GM18519 (cell line): ENCODE data around the gene CFHR5.
"Not testable (repeated sequence)": the region's sequence is repeated elsewhere in the genome, so short reads cannot be mapped to it uniquely, and the experiment has no call there.

ENCODE experiments used
- ATAC-seq: cut with Tn5 transposase; IDR thresholded peaks from one replicate; pipeline ENCODE4 v1.9.1; 2021; ENCODE audit warnings: mild to moderate bottlenecking, moderate library complexity; ENCODE audit not compliant: unreplicated experiment, low FRiP score

CFHR5 gene

DNA sequence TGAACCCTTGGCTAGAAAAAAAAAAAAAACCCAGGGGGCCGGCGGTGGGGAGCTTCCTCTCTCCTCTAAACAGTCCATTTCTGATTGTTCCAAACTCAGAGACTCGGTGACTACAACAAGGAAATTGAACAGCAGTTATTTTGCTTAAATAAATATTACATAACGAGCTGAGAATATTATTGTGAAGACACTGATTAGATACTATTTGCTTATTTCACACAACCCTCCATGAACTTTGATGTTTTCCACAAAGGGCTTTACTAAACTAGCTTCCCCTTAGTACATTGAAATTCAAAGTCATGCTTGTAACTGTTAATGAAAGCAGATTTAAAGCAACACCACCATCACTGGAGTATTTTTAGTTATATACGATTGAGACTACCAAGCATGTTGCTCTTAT, at the start of gene CFHR5:
TSS of gene CFHR5 (plus strand) at position 279 of the 400 bp plus-strand sequence. CDS start at position 388, 109 bp downstream.
- ATAC-seq = no peak

GRCh38 chr1:196932853-196933252, 44.5 kb upstream of the CFHR5 start:
- ATAC-seq = not testable (repeated sequence)

DNA sequence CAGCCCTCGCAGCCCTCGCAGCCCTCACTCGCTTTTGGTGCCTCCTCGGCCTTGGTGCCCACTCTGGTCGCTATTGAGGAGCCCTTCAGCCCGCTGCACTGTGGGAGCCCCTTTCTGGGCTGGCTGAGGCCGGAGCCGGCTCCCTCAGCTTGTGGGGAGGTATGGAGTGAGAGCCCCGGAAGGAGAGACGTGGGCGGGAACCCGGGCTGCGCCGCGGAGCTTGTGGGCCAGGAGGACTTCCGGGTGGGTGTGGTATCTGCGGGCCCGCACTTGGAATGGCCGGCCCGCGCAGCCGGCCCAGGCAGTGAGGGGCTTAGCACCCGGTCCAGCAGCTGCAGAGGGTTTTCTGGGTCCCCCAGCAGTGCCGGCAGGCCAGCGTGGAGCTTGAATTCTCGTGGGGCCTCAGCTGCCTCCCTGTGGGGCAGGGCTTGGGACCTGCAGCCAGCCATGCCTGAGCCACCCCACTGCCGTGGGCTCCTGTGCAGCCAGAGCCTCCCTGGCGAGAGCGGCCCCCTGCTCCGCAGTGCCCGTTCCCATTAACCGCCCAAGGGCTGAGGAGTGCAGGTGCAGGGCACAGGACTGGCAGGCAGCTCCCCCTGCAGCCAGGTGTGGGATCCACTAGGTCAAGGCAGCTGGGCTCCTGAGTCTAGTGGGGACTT, 43.7 kb upstream of the CFHR5 start:
- ATAC-seq = no peak

DNA sequence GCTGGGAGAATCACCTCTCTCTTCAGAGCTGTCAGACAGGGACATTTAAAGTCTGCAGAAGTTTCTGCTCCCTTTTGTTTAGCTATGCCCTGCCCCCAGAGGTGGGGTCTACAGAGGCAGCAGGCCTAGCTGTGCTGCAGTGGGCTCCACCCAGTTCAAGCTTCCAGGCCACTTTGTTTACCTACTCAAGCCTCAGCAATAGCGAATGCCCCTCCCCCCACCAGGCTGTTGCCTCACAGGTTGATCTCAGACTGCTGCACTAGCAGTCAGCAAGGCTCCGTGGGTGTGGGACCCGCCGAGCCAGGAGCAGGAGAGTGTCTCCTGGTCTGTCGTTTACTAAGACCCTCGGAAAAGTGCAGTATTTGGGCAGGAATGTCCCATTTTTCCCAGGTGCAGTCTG, 35.9 kb upstream of the CFHR5 start:
- not testable (repeated sequence) for ATAC-seq

- not testable (repeated sequence) for ATAC-seq
These were observed 33.8 kb upstream of the CFHR5 start, which contains the start of gene CFHR2 for GRCh38 chr1:196943568-196943967. Gene CFHR2 (plus strand): TSS chr1:196943738. CDS start chr1:196943881, 143 bp downstream.

- peak; percentile 94 for ATAC-seq
These were observed 25.5 kb upstream of the CFHR5 start for GRCh38 chr1:196951711-196952394.

DNA sequence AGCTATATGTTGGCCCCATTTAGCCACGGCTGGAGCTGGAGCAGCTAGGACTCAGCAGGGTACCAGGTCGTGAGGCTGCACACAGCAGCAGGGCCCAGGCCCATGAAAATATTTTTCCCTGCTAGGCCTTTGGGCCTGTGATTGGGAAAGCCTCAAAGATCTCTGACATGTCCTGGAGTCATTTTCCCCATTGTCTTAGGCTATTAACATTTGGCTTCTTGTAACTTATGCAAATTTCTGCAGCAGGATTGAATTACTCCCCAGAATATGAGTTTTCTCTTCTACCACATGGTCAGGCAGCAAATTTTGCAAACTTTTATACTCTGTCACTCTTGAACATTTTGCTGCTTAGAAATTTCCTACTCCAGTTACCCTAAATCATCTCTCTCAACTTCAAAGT, 22.6 kb upstream of the CFHR5 start:
- ATAC-seq = no peak

GRCh38 chr1:196955926-196956325, 21.4 kb upstream of the CFHR5 start:
- ATAC-seq = no peak

- peak; percentile 92 for ATAC-seq
These were observed 16.5 kb upstream of the CFHR5 start for GRCh38 chr1:196960854-196961253.

DNA sequence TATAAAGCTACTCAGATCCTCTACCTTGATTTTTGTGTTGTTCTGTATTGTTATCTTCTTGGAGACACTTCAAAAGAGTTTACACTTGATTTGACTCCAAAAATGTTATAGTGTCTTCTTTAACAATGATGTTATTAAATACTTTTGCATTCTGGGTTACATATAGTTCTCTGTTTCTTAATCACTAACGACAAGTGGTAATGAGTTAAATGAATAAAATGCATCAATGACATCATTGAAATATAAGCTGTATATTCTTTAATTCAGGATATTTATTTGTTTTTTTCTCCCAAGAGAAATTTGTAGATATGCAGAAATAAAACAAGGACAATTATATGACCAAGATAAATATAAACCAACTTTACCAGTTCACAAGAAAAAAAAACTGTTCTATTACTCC, 7.2 kb upstream of the CFHR5 start:
- ATAC-seq = no peak

GRCh38 chr1:196976278-196976677, 1.1 kb upstream of the CFHR5 start:
- no peak for ATAC-seq

GRCh38 chr1:196980859-196981258, 3.5 kb downstream of the CFHR5 start:
- no peak for ATAC-seq

GRCh38 chr1:196982247-196982646, 4.9 kb downstream of the CFHR5 start:
- not testable (repeated sequence) for ATAC-seq

- ATAC-seq = not testable (repeated sequence)
These were observed 14.7 kb downstream of the CFHR5 start for GRCh38 chr1:196991919-196992651.

DNA sequence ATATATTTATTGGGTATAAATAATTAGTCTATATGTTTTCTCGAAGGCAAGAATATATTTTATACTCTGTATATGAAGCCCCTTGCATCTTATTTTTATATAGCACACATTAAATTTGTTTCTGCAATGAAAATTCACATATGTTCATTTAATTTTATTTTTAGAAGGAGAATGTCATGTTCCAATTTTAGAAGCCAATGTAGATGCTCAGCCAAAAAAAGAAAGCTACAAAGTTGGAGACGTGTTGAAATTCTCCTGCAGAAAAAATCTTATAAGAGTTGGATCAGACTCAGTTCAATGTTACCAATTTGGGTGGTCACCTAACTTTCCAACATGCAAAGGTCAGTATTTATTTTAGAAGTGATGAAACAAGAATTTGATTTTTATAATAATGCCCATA, 16.6 kb downstream of the CFHR5 start:
- no peak for ATAC-seq

- peak; percentile 48 for ATAC-seq
These were observed 20.1 kb downstream of the CFHR5 start for GRCh38 chr1:196997423-196997822.

DNA sequence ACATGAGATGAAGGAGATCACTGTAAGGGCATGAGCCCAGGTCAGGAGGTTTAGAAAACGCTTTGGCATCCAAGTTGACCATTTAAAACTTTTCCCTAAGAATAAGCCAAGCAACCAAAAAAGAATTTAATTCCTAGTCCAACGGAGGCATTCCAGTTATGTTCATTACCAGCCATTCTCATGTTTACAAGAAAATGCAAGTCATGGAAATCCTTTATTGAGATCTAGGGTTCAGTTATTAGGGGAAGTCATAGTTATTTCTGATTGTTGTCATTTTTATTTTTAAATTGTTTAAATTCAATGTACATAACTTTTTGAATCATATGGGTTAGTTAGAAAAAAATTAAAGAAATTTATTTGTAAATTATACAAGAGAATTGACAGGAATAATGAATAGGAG, 24.5 kb downstream of the CFHR5 start:
- ATAC-seq = no peak

GRCh38 chr1:197003132-197003531, 25.8 kb downstream of the CFHR5 start:
- ATAC-seq = no peak

- no peak for ATAC-seq
These were observed 31.5 kb downstream of the CFHR5 start for GRCh38 chr1:197008861-197009260.

DNA sequence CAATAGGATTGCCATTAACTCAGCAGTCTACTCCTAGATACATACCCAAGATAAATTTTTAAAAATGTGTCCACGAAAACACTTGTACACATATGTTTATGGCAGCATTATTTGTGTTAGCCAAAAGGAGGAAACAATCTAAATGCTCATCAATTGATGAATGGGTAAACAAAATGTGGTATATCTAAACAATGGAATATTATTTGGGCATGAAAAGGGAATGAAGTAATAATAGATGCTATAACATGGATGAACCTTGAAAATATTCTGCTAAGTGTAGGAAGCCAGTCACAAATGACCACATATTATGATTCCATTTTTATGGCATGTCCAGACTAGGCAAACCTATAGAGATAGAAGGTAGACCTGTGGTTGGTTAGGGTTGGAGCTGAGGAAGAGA, 34.3 kb downstream of the CFHR5 start:
- ATAC-seq = no peak

GRCh38 chr1:197013234-197013633, 35.9 kb downstream of the CFHR5 start:
- no peak for ATAC-seq
